ENCODE data around the gene SLC45A1.

Gene SLC45A1

GRCh38 chr1:8312235-8313218 is 5.4 kb upstream of the SLC45A1 start:
- DNase-seq: no peak

GRCh38 chr1:8313231-8313630 is 4.7 kb upstream of the SLC45A1 start:
- no peak for DNase-seq

- DNase-seq: peak; percentile 9
Measured at GRCh38 chr1:8314346-8315280, 3.3 kb upstream of the SLC45A1 start.

GRCh38 chr1:8315573-8316475 is 2.1 kb upstream of the SLC45A1 start:
- DNase-seq: no peak

- no peak for DNase-seq
Measured at GRCh38 chr1:8318436-8318835, 522 bp downstream of the SLC45A1 start.

GRCh38 chr1:8321612-8322011 is 3.7 kb downstream of the SLC45A1 start:
- DNase-seq: no peak

GRCh38 chr1:8323706-8324105 is 5.8 kb downstream of the SLC45A1 start:
- DNase-seq: no peak

GRCh38 chr1:8324176-8324810 is 6.4 kb downstream of the SLC45A1 start:
- DNase-seq: no peak

- DNase-seq: no peak
Measured at GRCh38 chr1:8325771-8326170, 7.9 kb downstream of the SLC45A1 start.

GRCh38 chr1:8326265-8326664 is 8.4 kb downstream of the SLC45A1 start:
- DNase-seq: no peak

- DNase-seq: no peak
Measured at GRCh38 chr1:8328271-8328670, 10.4 kb downstream of the SLC45A1 start.

GRCh38 chr1:8329439-8329838 is 11.5 kb downstream of the SLC45A1 start:
- no peak for DNase-seq

GRCh38 chr1:8329858-8330257 is 11.9 kb downstream of the SLC45A1 start:
- DNase-seq: no peak

GRCh38 chr1:8330271-8331125 is 12.6 kb downstream of the SLC45A1 start:
- no peak for DNase-seq

GRCh38 chr1:8332806-8333205 is 14.9 kb downstream of the SLC45A1 start:
- DNase-seq: no peak

- no peak for DNase-seq
Measured at GRCh38 chr1:8333246-8333987, 15.5 kb downstream of the SLC45A1 start.

- no peak for DNase-seq
Measured at GRCh38 chr1:8334106-8334851, 16.4 kb downstream of the SLC45A1 start.

- DNase-seq: no peak
Measured at GRCh38 chr1:8335246-8335645, 17.3 kb downstream of the SLC45A1 start.

GRCh38 chr1:8337776-8338525 is 20.0 kb downstream of the SLC45A1 start:
- no peak for DNase-seq
